Activated T-cell treated with anti-CD3 and anti-CD28 coated beads, Interleukin-2, amount 50 U/mL, for 24 hours (primary cell): ENCODE results near the gene PTPRH.

Experiments used
- DNase-seq: peaks from one replicate; pipeline ENCODE4 v3.0.0-alpha.2; 2020
- H3K27ac Mint-ChIP-seq: 2 replicates; pipeline ENCODE4 v1.8.0; 2020; ENCODE audit warnings: mild to moderate bottlenecking, mixed read lengths
- H3K27me3 Mint-ChIP-seq: 2 replicates; pipeline ENCODE4 v1.8.0; 2020; ENCODE audit warnings: mixed read lengths
- H3K36me3 Mint-ChIP-seq: 2 replicates; pipeline ENCODE4 v1.8.0; 2020; ENCODE audit warnings: low read depth, mixed read lengths
- H3K4me1 Mint-ChIP-seq: 2 replicates; pipeline ENCODE4 v1.8.0; 2020; ENCODE audit warnings: low read depth, mixed read lengths
- H3K4me3 Mint-ChIP-seq: 2 replicates; pipeline ENCODE4 v1.8.0; 2020; ENCODE audit warnings: mild to moderate bottlenecking, moderate library complexity, mixed read lengths
- H3K9me3 Mint-ChIP-seq: 2 replicates; pipeline ENCODE4 v1.8.0; 2020; ENCODE audit warnings: mixed read lengths

The PTPRH gene

DNA sequence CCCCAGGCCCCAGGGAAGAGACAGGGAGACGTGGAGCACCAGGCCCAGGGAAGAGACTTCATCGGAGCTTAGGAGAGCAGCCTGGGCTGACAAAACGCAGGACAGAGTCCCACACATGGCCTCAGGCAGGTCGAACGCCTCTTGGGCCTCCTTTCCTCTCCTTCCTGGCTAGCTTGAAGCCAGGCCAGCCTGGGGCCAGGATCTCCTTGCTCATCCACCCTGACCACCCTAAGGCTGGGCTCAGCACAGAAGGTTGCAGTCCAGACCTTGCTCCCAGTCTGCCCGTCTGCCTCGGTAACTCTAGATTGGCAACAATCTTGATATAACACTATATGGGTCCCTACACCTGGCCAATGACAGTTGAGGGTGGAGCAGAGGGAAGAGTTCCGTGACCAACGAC, 39.4 kb upstream of the PTPRH start:
- peaks cover 94% of the 10 kb centered on the region for H3K36me3 Mint-ChIP-seq
- H3K4me1 Mint-ChIP-seq, result peaks cover 54% of the 10 kb centered on the region
- DNase-seq, result no peak
- no peaks in the 10 kb centered on the region for H3K27me3 Mint-ChIP-seq
- no peaks in the 10 kb centered on the region for H3K9me3 Mint-ChIP-seq
- no peak overlapping the region for H3K4me3 Mint-ChIP-seq
- H3K27ac Mint-ChIP-seq, result peak overlapping the region; percentile 62

- no peaks in the 10 kb centered on the region for H3K9me3 Mint-ChIP-seq
- H3K4me1 Mint-ChIP-seq, result peaks cover 49% of the 10 kb centered on the region
- H3K27me3 Mint-ChIP-seq, result no peaks in the 10 kb centered on the region
- peaks cover 94% of the 10 kb centered on the region for H3K36me3 Mint-ChIP-seq
- no peak overlapping the region for H3K4me3 Mint-ChIP-seq
- DNase-seq, result no peak
- H3K27ac Mint-ChIP-seq, result peak overlapping the region; percentile 62
Measured at GRCh38 chr19:55248166-55248675, 38.9 kb upstream of the PTPRH start.

- peaks cover 93% of the 10 kb centered on the region for H3K36me3 Mint-ChIP-seq
- H3K27me3 Mint-ChIP-seq, result no peaks in the 10 kb centered on the region
- H3K9me3 Mint-ChIP-seq, result no peaks in the 10 kb centered on the region
- no peak overlapping the region for H3K4me3 Mint-ChIP-seq
- H3K4me1 Mint-ChIP-seq, result peaks cover 46% of the 10 kb centered on the region
- peak overlapping the region; percentile 40 for H3K27ac Mint-ChIP-seq
- no peak for DNase-seq
Measured at GRCh38 chr19:55247621-55248099, 38.4 kb upstream of the PTPRH start.

GRCh38 chr19:55246462-55247451, 37.5 kb upstream of the PTPRH start:
- H3K36me3 Mint-ChIP-seq, result peaks cover 94% of the 10 kb centered on the region
- H3K4me1 Mint-ChIP-seq, result peaks cover 38% of the 10 kb centered on the region
- no peaks in the 10 kb centered on the region for H3K27me3 Mint-ChIP-seq
- H3K4me3 Mint-ChIP-seq, result no peak overlapping the region
- DNase-seq, result no peak
- H3K27ac Mint-ChIP-seq, result no peak overlapping the region
- no peaks in the 10 kb centered on the region for H3K9me3 Mint-ChIP-seq

DNA sequence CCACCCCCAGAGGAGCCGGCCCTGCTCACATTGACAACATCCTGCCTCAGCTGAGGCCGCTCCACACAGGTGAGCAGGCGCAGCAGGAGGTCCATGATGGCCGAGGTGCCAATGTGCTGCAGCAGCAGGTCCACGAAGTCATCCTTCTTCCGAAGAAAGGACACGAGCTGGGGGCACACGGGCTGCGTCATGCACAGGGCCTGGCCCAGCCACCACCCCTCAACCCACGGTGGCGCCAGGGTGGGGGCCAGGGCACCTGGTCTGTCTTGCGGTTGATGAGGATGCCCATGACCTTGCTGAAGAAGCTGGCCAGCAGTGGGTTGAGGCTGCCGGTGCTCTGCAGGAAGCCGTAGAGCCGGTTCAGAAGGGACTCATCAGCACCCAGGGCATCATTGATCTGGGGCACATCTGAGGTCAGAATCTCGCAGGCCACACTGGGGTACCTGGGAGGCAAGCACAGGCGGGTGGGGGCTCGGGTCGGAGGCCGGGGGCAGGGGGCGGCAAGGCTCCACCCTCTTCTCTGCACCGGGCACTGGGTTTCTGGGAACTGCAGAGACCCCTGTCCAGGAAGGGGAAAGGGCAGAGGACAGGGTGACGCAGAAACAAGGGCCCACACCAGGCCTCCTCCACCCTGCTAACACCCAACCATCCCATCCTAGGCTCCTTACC, 36.1 kb upstream of the PTPRH start:
- Mint-ChIP-seq H3K36me3 (peaks cover 92% of the 10 kb centered on the region), H3K4me1 (peaks cover 24% of the 10 kb centered on the region), H3K27me3 (no peaks in the 10 kb centered on the region), H3K4me3 (no peak overlapping the region), H3K27ac (no peak overlapping the region), H3K9me3 (no peaks in the 10 kb centered on the region)
- no peak for DNase-seq

- peaks cover 93% of the 10 kb centered on the region for H3K36me3 Mint-ChIP-seq
- H3K9me3 Mint-ChIP-seq, result no peaks in the 10 kb centered on the region
- H3K27me3 Mint-ChIP-seq, result no peaks in the 10 kb centered on the region
- peaks cover 18% of the 10 kb centered on the region for H3K4me1 Mint-ChIP-seq
- H3K4me3 Mint-ChIP-seq, result no peak overlapping the region
- DNase-seq, result no peak
- peak overlapping the region; percentile 20 for H3K27ac Mint-ChIP-seq
Measured at GRCh38 chr19:55244004-55244680, 34.8 kb upstream of the PTPRH start.

DNA sequence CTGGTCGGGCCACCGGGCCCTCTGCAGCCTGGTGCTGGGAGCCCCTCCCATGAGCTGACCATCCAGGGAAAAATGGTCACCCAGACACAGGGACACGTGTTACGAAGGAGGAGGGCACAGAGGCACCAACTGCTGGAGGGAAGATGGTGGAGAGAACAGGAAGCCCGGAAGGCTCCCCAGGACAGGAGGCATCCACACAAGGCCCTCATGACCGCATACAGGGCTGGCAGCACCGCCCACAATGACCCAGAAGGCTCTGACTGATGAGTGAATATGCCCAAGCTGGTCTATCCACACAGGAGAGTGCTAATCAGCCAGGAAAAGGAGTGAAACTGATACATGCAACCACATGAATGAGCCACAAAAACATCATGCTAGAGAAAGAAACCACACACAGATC, 33.2 kb upstream of the PTPRH start:
- no peaks in the 10 kb centered on the region for H3K9me3 Mint-ChIP-seq
- H3K4me3 Mint-ChIP-seq, result no peak overlapping the region
- no peaks in the 10 kb centered on the region for H3K27me3 Mint-ChIP-seq
- DNase-seq, result no peak
- H3K27ac Mint-ChIP-seq, result peak overlapping the region; percentile 10
- H3K36me3 Mint-ChIP-seq, result peaks cover 93% of the 10 kb centered on the region
- H3K4me1 Mint-ChIP-seq, result peaks cover 2% of the 10 kb centered on the region

- peaks cover 2% of the 10 kb centered on the region for H3K4me1 Mint-ChIP-seq
- H3K36me3 Mint-ChIP-seq, result peaks cover 94% of the 10 kb centered on the region
- H3K27me3 Mint-ChIP-seq, result no peaks in the 10 kb centered on the region
- no peak overlapping the region for H3K4me3 Mint-ChIP-seq
- no peak overlapping the region for H3K27ac Mint-ChIP-seq
- DNase-seq, result no peak
- H3K9me3 Mint-ChIP-seq, result no peaks in the 10 kb centered on the region
Measured at GRCh38 chr19:55241935-55242464, 32.7 kb upstream of the PTPRH start.

DNA sequence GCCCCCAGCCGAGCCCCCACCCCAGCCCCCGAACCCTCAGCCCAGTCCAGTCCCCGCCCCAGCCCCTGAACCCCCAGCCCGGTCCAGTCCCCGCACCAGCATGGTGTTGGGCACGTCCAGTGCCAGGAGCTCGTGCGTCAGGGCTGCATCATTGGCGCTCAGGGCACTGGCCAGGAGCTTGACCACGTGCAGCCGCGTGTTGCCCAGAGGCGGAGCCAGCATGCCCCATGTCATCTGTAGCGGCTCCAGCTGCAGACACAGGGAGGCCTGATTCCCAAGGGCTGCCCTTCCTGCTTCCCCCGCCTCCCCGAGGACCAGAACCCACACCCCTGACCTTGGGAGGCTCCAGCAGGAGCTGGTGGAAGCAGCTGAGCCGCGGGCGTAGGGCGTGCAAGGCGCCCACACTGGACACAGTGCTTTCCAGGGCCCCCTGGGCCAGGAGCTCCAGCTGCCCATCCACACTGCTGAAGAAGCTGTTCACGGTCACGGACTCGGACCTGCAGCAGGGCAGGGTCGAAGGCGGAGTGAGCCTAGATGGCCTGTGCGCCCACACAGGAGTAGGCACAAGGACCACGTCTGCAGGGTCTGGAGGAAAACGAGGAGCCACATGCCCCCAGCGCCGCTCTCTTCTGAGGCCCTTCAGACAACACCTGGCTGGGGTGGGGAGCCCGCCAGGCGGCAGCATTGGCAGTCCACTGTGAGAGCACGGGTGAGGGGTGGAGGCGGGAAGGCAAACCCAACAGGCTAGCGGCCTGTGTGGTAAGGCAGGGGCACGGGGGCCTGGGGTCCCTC, 32.0 kb upstream of the PTPRH start:
- no peak for DNase-seq
- peaks cover 95% of the 10 kb centered on the region for H3K36me3 Mint-ChIP-seq
- no peak overlapping the region for H3K4me3 Mint-ChIP-seq
- H3K27me3 Mint-ChIP-seq, result no peaks in the 10 kb centered on the region
- H3K4me1 Mint-ChIP-seq, result peaks cover 2% of the 10 kb centered on the region
- no peak overlapping the region for H3K27ac Mint-ChIP-seq
- no peaks in the 10 kb centered on the region for H3K9me3 Mint-ChIP-seq

GRCh38 chr19:55240713-55241020, 31.4 kb upstream of the PTPRH start:
- peaks cover 2% of the 10 kb centered on the region for H3K4me1 Mint-ChIP-seq
- no peak overlapping the region for H3K27ac Mint-ChIP-seq
- H3K27me3 Mint-ChIP-seq, result no peaks in the 10 kb centered on the region
- H3K9me3 Mint-ChIP-seq, result no peaks in the 10 kb centered on the region
- no peak overlapping the region for H3K4me3 Mint-ChIP-seq
- no peak for DNase-seq
- peaks cover 95% of the 10 kb centered on the region for H3K36me3 Mint-ChIP-seq

DNA sequence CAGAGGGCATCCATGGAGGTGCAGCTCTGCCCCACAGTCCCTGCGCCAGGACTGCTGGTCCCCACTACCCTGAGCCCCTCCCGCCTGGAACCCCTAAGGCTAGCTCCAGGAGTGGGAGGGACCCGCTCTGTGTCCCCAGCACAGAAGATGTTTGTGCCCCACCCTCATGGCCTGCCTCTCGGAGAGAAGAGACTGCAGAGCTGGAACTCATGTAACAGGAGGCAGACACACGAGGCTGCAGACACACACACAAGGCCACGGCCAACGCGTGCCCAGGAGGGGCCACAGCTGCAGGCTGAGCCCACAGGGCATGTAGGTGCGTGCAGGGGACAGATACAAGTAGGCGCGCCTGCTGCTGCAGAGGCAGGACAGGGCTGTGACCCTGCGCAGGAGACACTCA, 29.7 kb upstream of the PTPRH start:
- no peak overlapping the region for H3K27ac Mint-ChIP-seq
- no peak overlapping the region for H3K4me3 Mint-ChIP-seq
- peaks cover 4% of the 10 kb centered on the region for H3K4me1 Mint-ChIP-seq
- DNase-seq, result no peak
- peaks cover 93% of the 10 kb centered on the region for H3K36me3 Mint-ChIP-seq
- H3K27me3 Mint-ChIP-seq, result no peaks in the 10 kb centered on the region
- no peaks in the 10 kb centered on the region for H3K9me3 Mint-ChIP-seq

DNA sequence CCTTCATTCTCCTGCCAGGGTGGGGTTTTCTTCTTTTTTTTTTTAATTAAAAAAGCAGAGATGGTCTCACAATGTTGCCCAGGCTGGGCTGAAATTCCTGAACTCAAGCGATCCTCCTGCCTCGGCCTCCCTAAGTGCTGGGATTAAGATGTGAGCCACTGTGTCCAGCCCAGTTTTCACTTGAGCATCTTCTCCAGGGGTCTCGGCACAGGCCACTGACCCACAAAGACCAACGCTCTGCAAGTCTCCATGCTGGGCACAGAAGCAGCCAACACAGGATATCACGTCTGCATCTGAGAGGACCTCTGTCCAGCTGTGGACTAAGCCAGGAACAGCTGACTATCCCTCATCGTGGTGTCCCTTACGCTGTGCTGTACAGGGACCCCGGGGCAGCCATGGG, 28.7 kb upstream of the PTPRH start:
- Mint-ChIP-seq H3K27me3 (no peaks in the 10 kb centered on the region), H3K4me3 (no peak overlapping the region), H3K36me3 (peaks cover 93% of the 10 kb centered on the region), H3K27ac (no peak overlapping the region), H3K9me3 (no peaks in the 10 kb centered on the region), H3K4me1 (peaks cover 4% of the 10 kb centered on the region)
- no peak for DNase-seq

DNA sequence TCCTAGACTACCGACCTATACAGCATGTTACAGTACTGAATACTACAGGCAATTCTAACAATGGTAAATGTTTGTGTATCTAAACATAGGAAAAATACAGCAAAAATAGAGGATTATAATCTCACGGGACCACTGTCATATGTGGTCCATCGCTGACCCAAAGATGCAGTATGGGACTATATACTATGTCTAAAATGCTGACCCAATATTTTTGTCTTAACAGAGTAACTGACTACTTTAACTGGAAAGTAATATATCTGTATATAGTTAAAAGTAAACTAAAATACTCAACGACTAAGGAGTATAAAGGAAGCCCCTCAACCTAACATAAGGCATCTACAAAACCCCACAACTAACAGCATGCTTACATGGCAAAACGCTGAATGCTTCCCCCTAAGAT, 23.7 kb upstream of the PTPRH start:
- Mint-ChIP-seq H3K27ac (peak overlapping the region; percentile 1), H3K9me3 (no peaks in the 10 kb centered on the region), H3K36me3 (peaks cover 94% of the 10 kb centered on the region), H3K4me1 (peaks cover 2% of the 10 kb centered on the region), H3K27me3 (no peaks in the 10 kb centered on the region), H3K4me3 (no peak overlapping the region)
- DNase-seq, result no peak

DNA sequence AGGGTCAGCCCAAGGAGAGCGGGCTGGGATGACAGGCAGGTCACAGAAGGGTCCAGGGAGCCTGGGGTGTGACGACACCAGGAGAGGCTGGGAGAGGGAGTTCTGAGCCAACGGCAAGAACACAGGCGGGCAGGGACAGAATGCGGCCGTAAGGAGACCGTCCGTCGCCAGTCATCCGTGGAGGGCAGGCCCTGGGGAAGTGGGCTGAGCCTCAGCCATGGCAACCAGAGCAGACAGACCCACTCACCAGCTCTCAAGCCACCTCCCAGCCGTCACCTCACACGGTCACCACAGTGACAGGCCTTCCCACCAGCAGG, 22.9 kb upstream of the PTPRH start:
- Mint-ChIP-seq H3K36me3 (peaks cover 93% of the 10 kb centered on the region), H3K9me3 (no peaks in the 10 kb centered on the region), H3K4me1 (peaks cover 2% of the 10 kb centered on the region), H3K27me3 (no peaks in the 10 kb centered on the region), H3K27ac (peak overlapping the region; percentile 44), H3K4me3 (no peak overlapping the region)
- no peak for DNase-seq
